ENCODE measurements around the gene GLB1L2.

- TF ChIP-seq CTCF (IDR thresholded peaks at IDR 0.05; ENCODE audit: low read length), result no peak
- TF ChIP-seq EZH2 (IDR thresholded peaks at IDR 0.05; ENCODE audit: borderline replicate concordance, low read length), result no peak
Observed at GRCh38 chr11:134402910-134403309, 71.1 kb downstream of the GLB1L2 start.
